NCI-H2171 treated with DMSO at 0.1 percent for 48 hours (cell line): ENCODE results near the gene ARID3A.

ENCODE experiments used
- DNase-seq: peaks from one replicate; lab custom pipeline; 2025; lab: John Stamatoyannopoulos, UW

ARID3A gene

DNA sequence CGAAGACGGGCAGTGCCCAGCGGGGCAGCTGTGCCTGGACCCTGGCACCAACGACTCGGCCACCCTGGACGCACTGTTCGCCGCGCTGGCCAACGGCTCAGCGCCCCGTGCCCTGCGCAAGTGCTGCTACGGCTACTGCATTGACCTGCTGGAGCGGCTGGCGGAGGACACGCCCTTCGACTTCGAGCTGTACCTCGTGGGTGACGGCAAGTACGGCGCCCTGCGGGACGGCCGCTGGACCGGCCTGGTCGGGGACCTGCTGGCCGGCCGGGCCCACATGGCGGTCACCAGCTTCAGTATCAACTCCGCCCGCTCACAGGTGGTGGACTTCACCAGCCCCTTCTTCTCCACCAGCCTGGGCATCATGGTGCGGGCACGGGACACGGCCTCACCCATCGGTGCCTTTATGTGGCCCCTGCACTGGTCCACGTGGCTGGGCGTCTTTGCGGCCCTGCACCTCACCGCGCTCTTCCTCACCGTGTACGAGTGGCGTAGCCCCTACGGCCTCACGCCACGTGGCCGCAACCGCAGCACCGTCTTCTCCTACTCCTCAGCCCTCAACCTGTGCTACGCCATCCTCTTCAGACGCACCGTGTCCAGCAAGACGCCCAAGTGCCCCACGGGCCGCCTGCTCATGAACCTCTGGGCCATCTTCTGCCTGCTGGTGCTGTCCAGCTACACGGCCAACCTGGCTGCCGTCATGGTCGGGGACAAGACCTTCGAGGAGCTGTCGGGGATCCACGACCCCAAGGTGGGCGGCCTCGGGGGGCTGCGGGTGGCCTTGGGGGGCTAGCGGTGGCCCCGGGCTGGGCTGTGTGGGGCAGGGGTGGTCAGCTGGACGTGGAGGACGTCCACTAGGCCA is 79.2 kb downstream of the ARID3A start:
- no peak for DNase-seq

DNA sequence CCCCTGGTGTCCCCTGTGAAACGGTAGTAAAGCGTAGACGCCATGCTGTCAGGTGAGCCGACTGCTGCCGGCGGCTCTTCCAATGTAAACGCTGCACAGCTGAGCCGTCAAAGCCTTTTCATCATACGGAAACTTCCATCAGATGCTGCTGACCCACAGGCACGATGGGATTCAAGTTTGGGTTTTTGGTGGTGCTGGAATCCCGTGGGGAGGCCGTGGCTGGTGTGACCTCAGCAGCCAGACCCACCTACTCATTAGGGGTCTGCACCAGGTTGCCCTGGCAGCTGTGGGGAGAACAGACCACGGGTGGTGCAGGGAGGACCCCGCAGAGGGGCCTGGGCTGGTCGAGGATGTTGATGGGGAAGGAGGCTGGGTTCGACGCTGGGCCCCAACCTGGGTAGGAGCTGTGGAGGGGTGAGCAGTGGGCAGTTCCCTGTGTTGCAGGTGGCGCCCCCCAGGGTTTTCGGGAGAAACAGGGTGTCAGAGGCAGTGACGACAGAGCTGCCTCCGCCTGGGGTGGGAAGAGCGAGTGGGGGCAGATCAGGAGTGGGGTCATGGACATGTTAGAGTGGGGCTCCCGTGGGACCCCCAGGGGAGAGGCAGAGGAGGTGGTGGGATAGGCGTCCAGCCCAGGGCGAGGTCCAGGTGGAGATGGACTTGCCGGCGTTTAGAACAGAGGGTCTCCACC is 81.0 kb downstream of the ARID3A start:
- no peak for DNase-seq

- no peak for DNase-seq
These were observed 81.8 kb downstream of the ARID3A start for GRCh38 chr19:1007399-1008251.

GRCh38 chr19:1008268-1009040 is 82.6 kb downstream of the ARID3A start:
- no peak for DNase-seq

DNA sequence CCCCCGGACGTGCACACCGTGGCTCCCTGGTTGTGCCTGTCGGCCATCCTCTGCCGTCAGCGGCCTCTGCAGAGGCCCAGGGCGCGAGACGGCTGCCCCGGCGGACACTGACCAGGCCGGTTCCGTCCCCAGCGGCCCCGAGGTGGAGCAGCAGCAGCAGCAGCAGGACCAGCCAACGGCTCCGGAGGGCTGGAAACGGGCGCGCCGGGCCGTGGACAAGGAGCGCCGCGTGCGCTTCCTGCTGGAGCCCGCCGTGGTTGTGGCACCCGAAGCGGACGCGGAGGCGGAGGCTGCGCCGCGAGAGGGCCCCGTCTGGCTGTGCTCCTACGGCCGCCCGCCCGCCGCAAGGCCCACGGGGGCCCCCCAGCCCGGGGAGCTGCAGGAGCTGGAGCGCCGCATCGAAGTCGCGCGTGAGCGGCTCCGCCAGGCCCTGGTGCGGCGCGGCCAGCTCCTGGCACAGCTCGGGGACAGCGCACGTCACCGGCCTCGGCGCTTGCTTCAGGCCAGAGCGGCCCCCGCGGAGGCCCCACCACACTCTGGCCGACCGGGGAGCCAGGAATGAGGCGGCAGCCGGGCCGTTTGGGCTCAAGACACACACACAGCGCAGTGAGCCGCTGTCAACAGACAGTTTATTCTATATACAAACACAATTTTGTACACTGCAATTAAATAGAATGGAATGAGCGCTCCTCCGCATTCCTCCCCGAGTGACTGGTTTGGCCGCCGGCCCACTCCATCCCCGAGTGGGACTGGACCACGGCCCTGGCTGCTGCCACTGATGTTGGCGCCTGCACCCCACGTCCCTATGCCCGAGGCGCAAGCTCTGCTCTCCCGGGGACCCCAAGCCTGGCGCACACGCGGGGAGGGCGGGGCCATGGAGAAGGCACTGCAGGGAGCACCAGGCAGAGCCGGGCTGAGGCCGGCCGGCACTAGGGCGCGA is 83.5 kb downstream of the ARID3A start:
- no peak for DNase-seq

DNA sequence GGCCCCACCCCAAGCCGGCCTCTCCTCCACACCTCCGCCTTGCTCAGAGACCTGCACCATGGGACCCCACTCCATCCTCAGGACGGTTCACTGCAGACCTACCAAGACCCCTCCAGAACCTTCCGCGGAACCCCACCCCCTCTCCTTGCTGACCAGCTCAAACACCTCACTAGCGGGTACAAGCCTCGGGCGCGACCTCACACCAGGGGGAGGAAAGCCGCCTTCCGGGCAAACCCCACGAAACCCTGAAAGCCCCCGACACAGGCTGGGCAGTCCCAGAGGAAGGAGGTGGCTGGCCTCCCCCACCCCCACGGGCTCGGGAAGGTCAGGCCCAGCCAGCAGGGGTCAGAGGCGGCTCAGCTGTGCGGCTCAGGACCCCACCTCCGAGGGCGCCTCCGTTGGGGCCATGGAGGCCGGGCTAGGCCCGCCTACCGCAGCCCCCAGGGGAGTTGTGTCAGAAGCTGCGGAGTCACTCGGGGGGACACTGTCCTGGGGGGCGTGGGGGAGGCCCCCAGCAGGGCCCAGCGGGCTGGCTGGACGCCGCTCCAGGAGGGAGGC is 84.2 kb downstream of the ARID3A start:
- DNase-seq: no peak

- DNase-seq: no peak
These were observed 85.0 kb downstream of the ARID3A start for GRCh38 chr19:1010586-1011510.

DNA sequence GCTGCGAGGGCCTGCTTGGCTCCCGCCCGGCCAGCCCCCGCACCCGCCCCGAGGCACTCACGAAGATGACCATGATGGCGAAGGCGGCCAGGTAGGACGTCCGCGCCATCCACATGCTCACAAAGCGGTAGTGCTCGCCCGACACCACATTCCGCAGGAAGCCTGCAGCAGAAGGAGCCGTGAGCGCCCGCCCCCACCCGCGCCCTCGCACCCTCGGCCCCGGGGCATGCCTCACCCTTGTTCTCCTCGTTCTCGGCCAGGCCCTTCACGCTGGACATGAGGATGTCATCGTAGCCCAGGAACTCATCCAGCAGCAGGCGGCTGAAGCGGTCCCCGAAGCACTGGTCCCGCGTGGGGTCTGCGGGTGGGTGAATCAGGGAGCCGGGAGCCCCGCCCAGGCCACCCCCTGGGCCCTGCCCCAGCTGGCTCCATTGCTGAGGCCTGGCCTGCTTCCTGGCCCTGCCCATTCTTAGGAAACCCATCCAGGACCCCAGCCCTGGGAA is 86.0 kb downstream of the ARID3A start:
- DNase-seq: no peak

- DNase-seq: no peak
These were observed 86.5 kb downstream of the ARID3A start for GRCh38 chr19:1012334-1012733.

DNA sequence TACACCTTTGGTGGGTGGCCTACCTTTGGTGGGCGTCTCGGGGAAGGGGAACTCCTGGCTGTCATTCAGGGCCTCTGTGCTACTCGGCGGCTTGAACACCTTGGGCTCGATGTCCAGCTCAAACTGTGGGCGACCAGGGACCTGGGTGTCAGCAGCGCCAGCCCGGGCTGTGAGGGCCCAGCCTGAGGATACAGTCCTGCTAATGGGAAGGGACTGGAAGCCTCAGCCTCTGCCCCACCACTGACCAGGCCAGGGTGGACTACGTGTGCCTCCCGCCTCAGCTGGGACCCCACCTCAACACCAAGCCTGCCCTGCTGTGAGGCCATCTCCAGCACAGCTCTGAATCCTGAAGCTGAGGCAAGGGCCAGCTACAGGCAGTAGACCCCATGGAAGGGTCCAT is 87.4 kb downstream of the ARID3A start:
- no peak for DNase-seq

- DNase-seq: no peak
These were observed 88.6 kb downstream of the ARID3A start for GRCh38 chr19:1014161-1015060.

DNA sequence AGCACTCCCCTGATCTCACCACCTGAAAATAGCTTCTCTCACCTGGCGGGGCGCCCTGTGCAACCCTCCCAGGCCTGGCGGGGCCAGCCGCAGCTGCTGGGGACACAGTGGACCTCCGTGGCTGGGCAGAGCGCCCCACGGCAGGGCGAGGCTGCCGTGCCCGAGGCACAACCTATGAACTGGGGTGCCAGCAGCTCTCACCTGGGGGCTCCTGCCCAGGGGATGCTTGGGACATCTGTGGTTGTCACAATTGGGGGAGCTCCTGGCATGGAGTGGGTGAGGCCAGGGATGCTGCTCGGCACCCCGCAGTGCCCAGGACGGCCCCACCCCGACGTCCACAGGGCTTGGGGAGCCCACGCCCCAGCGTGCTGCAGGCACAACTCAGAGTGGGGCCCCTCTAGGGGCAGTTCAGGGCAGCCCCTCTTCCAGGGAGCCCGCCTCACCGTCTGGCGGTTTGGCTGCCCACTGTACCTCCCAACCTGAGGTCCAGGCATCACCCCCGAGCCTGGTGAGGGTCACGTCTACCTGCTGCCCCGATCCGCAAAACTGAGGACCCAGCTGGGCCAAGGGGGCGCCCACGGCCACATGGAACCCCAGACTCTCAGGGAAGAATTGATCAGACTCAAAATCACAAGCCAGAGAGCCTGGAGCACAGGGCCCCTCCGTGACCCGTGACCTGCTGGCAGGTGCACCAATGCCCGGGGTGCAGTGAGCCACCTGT is 89.4 kb downstream of the ARID3A start:
- no peak for DNase-seq

DNA sequence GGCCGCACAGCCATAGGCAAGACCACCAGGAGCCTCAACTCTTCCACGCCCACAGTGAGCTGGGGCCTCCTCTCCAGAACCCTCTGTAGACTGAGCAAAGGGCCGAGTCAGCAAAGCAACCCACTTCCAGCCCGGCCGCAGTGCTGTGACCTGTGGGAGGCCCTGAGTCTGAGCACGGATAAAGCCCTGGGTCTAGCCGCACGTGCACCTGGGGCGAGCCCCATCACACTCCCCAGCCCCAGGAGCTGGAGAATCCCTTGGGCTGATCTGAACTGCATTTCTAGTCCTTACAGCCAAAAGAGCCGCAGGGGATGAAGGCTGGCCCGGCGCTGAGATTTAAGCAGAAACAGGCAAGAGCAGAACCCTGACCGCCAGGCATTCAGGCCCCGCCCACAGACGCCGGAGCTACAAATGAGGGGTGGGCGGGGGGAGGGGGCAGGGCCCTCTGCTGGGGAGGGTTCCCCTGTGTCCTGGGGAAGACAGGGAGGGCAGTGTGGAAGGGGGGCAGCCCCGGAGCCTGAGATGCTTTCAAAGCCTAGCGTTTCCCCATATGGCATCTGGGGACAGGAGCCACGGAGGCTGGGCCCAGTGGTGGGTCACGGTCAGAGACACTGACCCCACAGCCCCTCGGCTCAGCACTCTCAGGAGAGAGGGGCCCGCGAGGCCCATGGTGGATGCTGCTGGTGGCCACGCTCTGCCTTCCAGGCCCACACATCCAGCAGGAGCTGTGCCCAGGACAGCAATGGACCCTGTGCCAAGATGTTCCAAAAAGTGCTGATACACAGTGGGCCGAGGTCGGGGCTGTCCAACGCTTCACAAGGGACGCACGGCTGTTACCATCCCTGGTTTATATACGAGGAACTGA is 90.2 kb downstream of the ARID3A start:
- DNase-seq: no peak

GRCh38 chr19:1016647-1017114 is 90.8 kb downstream of the ARID3A start:
- no peak for DNase-seq

GRCh38 chr19:1017115-1017905 is 91.5 kb downstream of the ARID3A start:
- no peak for DNase-seq
